SH-SY5Y (cell line): ENCODE results near the gene ZNF81.

ENCODE experiments used
- GATA2 ChIP-seq: IDR thresholded peaks from 2 replicates; pipeline ENCODE4 v1.6.1; 2011; ENCODE audit warnings: mild to moderate bottlenecking, low read depth, low read length
- GATA3 ChIP-seq: IDR thresholded peaks from 2 replicates; pipeline ENCODE4 v1.6.1; 2011; ENCODE audit warnings: low read depth, mild to moderate bottlenecking, low read length, moderate library complexity

- TF ChIP-seq GATA3 (no peak), GATA2 (no peak)
Measured at GRCh38 chrX:47879463-47879862, 42.8 kb downstream of the ZNF81 start.
